GM19193 (cell line): ENCODE measurements around the gene PPP1CC.

Source experiments
- POLR2A ChIP-seq: IDR thresholded peaks from 4 replicates; pipeline ENCODE4 v1.6.1; 2011; ENCODE audit not compliant: insufficient read depth, insufficient read length; ENCODE audit errors: extremely low read depth

The PPP1CC gene

DNA sequence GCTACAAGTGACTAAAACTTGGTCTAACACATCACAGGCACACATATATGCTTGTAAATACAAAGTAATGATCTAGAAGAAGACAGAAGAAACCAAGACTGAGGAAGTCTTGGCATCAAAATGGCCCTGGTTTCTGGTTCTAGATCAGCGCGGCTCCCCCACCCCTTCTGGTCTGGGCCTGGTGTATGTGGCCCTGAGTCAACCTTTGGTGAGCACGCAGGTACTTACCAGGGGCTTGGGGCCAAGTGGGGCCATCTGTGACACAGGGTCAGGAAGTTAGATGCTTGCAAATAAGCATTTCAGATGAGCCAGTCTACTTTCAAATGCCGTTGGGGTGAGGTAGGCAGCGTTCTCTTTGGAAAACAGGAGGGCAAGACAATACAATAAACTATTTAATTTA lies 40.6 kb downstream of the PPP1CC start:
- no peak for TF ChIP-seq POLR2A

DNA sequence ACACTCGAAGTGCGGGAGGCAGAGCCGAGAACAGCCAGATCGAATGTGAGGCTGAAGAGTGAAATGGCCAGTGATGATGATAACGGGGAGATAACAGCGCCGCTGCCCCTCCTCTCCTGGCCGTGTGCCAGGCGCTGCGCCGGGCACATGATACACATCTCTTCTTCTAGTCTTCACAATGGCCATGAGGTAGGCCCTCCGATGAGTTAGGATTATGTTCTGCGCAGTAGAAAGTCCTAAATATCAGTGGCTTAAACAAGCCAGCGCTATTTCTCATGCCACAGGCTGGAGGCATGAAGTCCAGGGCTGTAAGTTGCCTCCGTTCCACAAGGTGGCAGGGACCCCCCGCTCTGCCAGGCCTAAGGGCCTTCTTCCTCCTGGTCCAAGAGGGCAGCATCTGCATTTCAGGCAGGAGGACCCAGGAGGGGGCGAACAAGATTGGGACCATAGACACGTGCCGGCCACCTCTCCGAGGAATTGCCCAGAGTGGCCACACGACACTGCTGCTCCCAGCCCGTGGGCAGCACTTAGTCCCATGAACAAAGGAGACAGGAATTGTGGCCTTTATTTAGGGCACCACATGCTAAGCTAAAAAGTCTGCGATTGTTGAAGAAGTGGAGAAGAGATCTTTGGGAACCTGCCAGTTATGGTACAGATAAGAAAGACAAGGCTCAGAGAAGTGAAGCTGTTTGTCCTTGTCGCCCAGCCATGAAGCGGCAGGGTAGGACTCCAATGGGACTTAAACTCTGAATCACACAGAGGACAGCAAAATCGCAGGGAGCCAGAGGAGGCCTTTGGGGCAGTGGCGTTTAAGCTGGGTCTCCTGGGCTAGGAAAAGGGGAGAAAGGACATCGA lies 42.9 kb downstream of the PPP1CC start:
- TF ChIP-seq POLR2A = no peak

DNA sequence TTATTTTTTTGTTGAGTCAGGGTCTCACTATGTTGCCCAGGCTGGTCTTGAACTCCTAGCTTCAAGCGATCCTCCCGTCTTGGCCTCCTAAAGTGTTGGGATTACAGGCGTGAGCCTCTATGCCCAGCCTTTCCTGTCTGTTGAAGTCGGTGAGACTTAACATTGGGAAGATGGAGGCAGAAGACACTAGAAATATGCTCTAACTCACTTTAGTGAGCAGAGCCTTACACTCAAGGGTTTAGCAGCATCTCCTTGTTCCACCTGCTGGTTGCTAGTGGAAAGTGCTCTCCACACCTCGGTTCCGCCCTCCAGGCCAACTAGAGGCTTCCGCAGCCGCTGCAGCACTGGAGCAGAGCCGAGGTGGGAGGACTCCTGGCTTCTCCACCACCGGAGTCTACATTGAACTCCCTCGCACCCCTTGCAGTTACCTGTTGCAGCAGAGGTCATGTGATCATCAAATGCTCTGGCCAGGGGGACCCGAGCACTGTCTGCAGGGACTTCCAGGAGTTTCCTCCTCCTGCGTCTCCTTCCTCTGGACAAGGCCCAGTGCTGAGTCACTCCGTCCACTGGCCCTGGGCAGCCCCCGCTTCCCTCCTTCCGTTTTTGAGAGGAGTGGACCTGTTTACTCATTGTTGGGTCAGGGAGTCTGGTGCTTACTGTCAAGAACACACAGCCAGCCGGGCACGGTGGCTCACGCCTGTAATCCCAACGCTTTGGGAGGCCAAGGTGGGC lies 44.4 kb downstream of the PPP1CC start:
- no peak for TF ChIP-seq POLR2A

DNA sequence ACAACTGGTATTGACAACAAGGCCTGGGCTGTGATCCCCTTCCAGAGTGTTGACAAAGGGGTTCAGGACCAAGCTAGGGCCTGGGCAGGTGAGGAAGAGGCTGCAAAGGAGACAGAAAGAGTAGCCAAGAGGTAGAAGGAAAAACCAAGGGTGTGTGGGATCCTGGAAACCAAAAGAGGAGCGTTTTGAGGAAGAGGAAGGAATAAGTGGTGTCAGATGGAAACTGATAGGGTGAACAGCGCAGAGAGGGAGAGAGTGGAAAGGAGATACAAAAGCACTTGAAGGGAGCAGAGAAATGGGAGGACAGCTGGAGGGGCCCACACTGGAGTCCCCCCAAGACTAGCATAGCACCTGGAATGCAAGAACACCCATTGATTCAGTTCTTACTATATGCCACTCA lies 45.5 kb downstream of the PPP1CC start:
- no peak for TF ChIP-seq POLR2A

DNA sequence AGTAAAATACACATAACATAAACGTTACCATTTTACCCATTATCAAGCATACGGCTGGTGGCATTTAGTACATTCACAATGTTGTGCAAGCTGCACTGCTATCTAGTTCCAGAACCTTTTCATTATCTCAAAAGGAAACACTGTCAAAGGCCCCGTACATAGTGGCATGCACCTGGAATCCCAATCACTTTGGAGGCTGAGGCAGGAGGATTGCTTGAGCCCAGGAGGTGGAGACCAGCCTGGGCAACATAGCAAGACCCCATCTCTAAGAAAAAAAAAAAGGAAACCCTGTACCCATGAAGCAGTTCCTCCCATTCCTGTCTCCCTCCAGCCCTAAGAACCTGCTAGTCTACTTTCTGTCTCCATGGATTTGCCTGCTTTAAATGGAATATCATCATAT lies 46.4 kb downstream of the PPP1CC start:
- TF ChIP-seq POLR2A = no peak

DNA sequence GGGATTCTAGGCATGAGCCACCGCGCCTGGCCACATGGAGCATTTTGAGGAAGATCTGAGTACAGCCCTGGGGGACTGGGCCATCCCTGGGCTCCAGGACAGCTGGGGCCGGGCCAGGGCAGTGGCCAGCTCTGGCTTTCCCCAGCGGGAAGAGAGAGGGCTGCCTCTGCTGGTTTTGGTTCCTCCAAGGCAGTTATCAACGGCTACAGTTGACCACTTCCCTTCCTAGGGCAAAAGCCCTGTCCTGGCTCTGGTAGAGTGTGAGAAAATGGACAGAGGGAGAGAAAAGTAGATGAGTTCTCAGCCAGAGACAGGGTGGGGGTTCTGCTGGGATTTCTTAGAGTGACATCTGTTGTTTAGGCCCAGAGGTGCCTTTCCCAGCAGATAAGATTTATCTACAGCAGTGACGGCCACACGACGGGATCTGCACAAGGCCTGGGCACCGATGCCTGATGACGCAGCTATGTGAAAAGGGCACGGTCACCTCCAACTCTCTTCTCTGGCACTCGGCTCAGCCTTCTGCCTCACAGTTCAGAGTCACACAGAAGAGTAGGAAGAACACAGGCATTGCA lies 48.3 kb downstream of the PPP1CC start:
- TF ChIP-seq POLR2A = no peak

DNA sequence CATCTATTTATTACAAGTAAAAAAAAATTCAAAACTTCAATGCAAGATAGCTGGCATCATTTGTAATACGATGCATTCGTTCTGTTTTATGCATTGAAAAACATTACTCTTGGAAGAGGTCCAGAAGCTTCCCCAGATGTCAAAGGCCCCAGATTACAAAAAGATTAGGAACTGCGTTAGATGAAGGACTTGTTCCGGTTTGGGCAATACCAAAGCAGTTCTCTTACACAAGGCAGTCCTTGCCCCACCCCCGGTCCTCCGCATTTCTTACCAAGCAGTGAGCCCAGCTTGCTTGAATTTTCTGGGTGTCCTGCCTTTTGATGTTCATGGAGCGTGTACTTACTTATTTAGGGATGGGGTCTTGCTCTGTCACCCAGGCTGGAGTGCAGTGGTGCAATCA lies 49.0 kb downstream of the PPP1CC start:
- no peak for TF ChIP-seq POLR2A

DNA sequence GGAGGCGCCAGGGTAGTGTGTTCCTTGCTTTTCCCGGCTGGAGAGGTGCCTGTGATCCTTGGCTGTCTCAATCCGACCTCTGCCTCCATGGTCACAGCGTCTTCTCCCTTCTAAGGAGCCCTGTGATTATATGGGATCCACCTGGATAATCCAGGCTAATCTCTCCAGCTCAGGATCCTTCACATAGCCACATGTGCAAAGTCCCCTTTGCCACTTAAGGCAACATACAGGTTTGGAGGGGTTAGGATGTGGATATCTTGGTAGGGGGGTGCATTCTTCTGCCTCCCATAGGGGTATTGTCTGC lies 52.6 kb downstream of the PPP1CC start:
- no peak for TF ChIP-seq POLR2A

DNA sequence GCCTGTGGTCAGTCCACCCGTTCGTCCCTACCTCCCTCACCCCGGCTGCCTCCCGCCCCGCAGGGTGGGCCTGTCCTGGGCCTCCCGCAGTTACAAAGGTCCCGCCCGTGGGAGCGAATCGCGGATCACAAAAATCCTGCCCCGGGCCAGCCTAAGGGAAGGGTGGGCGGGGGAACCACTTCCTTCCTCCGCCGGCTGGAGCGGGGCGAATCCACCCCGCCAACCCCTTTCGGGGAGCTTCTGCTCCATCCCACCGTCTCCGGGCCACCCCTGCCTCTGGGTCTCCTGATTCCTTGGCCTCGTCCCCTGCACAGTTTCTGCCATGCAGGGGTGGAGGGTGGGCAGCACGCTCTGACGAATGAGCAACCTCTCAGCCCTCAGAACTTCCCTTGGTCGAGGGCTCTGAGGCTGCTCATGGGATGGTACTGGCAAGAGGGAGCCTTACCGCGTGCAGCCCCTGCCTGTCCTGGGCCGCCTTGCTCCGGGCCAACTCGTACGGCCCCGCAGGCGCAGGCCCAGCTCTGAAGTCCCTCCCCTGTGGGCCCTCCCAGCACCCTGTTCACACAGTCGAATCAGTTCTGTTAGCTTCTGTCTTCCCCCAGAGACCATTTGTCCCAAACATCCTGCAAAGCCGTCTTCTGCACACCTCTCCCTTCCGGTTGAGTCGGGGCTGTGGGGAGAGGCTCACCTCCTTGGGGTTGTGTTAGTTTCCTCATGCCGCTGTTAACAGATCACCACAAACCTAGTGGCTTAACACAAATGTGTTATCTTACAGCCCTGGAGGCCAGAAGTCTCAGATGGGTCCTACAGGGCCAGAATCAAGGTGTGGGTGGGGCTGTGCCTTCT lies 53.2 kb downstream of the PPP1CC start:
- TF ChIP-seq POLR2A = peak; percentile 74

DNA sequence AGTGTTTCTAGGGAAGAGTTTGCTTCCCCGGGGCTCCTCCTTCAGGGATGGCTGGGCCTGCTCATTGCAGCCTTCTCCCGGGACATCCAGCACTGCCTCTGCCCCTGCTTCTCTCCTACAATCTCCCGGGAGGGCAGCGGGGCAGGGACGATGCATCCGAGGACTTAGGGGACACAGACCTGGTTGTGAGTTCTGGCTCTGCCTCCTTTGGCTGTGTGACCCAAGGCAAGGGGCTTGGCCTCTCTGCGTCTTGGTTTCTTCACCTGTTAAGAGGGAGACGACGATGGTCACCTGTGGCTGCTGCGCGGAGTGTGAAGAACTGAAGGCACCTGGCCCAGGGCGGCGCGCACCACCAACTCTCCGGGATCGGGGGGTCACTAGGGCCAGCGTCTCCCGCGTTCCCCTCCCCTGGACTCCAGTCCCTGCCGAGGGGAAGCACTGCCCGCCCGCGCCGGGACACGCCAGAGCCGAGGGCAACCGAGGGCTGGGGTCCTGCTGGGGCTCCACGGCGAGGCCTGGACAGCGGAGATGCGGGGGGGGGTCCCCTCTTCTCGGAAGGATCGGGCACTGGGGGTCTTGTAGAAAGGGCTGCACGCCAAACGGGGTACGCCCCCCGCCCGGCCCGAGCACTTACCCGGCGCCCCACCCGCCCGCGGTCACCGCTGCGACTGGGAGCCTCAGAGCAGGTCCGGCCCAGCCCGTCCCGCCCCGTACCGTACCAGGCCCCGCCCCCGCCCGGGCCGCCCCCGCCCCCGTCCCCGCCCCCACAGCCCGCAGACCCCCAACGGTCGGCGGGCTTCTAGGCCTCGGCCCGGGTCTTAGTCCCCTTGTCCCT lies 54.0 kb downstream of the PPP1CC start, which contains the start of gene HVCN1:
HVCN1 (minus strand) TSS at position 670 of the 835 bp plus-strand sequence. CDS start 5,870 bp downstream, outside the sequence.
- no peak for TF ChIP-seq POLR2A

DNA sequence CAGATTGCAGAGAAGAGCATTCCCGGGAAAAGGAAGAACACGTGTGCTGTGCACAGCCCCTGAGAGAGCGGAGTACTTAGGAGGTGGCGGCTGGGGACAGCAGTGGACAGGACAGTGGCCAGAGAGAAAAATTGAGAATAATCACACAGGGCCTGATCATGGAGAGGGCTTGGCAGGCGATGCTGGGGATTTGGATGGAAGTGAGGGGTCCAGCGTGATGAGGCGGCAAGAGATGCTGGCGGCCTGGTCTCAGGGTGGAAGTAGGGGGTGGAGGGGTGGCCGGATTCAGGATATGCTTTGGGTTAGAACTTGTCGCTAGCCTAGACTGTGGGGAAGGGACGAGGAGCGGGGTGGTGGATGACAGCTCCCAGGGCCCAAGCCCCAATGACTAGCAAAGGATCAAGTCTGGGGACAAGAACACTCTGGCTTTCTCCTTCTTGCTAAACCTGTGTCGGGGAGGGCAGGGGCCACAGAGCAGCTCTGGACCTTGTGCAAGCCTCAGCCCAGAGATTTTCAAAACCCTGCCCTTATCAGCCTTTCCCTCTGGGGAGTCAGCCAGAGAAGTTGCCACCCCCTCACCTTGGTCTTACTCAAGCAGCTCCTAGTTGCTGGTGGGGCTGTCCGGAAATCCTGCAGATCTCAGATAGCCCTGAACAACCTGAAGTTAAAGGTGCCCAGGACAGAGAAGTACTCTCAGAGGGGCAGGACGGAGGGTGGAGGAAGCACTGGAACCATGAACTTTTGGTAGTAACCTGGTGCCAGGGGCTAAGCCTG lies 55.1 kb downstream of the PPP1CC start:
- peak; percentile 47 for TF ChIP-seq POLR2A

DNA sequence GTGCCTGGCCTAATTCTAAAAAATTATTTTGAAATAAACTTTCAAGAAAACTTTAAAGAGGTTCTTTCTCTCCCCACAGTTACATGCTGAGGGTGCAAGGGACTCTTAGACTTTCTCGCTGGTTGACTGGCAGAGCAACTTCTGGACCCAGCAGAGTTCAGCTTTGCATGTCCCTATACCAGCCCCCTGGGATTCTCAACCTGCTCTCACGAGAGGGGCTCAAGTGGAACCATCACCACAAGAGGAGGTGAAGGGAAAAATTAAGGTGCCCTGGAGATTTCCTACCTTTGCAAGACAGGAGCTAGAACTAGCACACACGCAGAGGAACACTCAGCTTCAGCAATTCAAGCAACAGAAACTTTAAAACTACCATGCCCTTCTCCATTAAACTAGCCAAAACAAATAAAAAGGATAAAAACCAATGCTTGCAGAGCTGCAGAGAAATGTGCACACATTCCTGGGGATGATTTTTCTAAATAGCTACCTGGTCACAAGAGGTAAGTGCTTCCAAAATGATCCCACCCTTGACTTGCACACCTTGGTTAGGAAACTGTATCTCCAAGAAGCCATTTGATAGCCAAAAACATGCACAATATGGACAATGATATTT lies 56.3 kb downstream of the PPP1CC start:
- no peak for TF ChIP-seq POLR2A

DNA sequence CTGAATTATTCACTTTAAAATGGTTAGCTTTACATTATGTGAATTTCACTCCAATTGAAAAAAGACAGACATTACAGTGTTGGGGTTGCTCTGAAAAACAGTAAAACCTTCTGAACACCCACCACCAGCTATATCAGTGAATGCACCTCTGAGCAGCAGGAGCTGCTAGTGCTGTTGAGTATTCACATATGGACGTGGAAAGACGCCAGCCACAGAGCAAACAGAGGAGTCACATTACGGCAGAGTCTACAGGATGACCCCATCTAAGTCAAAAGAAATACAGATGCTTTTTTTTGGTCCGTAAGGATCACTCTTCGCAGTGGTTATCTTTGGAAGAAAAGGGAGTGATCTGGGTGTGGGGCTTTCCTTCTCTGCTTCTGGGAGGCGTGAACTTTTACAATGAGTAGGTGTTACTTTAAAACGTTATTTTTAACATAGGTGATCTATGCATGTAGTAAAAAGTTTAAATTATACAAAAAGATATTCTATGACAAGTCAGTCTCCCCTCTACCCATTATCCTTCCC lies 58.3 kb downstream of the PPP1CC start:
- TF ChIP-seq POLR2A = no peak

DNA sequence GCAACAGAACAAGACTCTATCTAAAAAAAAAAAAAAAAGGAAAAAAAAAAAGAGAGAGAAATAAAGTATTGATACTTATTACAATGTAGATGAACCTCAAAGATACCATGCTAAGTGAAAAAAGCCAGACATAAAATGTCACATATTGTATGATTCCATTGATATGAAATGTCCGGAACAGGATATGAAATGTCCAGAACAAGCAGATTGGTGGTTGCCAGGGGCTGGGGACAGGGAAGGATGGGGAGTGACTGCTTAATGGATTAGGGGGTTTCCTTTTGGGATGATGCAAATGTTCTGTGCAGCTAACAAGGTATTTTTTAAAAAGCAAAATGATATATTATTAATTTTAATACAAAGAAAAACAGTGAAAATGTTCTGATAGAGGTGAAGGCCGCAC lies 58.8 kb downstream of the PPP1CC start:
- no peak for TF ChIP-seq POLR2A
